SU-DHL-6 (cell line): ENCODE measurements around the gene KCND2.

Experiments used
- H2AFZ ChIP-seq: fragments of 200-600 bp; sonication (generic); 2 replicates; pipeline ENCODE4 v1.6.1; 2014; ENCODE audit warnings: low read depth, mild to moderate bottlenecking, moderate library complexity, mixed read lengths, antibody characterized with exemption, low read length; ENCODE audit not compliant: severe bottlenecking
- H3F3A ChIP-seq: fragments of 200-600 bp; shearing (Covaris generic); 2 replicates; pipeline ENCODE4 v1.6.0; 2016; ENCODE audit warnings: antibody characterized with exemption, mild to moderate bottlenecking; ENCODE audit not compliant: insufficient read depth
- H3K27ac ChIP-seq: fragments of 200-600 bp; sonication (generic); 2 replicates; pipeline ENCODE4 v1.5.1; 2016; ENCODE audit warnings: low read depth, mild to moderate bottlenecking, low read length, moderate library complexity, mixed read lengths
- H3K27me3 ChIP-seq: fragments of 200-600 bp; sonication (generic), shearing (Covaris generic); 2 replicates; pipeline ENCODE4 v1.6.0; 2014; ENCODE audit warnings: mild to moderate bottlenecking, low read length
- H3K36me3 ChIP-seq: fragments of 200-600 bp; sonication (generic); 2 replicates; pipeline ENCODE4 v1.6.1; 2014; ENCODE audit warnings: mild to moderate bottlenecking, low read length, mixed read lengths
- H3K4me2 ChIP-seq: fragments of 300-600, 200-600 bp; shearing (Covaris generic), sonication (generic); 2 replicates; pipeline ENCODE4 v1.6.0; 2014; ENCODE audit warnings: low read length, low read depth, mild to moderate bottlenecking; ENCODE audit not compliant: poor library complexity, severe bottlenecking
- H3K4me3 ChIP-seq: fragments of 200-600 bp; sonication (generic); 2 replicates; pipeline ENCODE4 v1.5.1; 2014; ENCODE audit warnings: antibody characterized with exemption, low read length, mild to moderate bottlenecking, mixed read lengths; ENCODE audit not compliant: insufficient read depth, poor library complexity, severe bottlenecking
- H3K79me2 ChIP-seq: fragments of 200-600 bp; sonication (generic); 2 replicates; pipeline ENCODE4 v1.6.1; 2014; ENCODE audit warnings: mild to moderate bottlenecking, low read length, moderate library complexity; ENCODE audit not compliant: insufficient read depth
- H3K9ac ChIP-seq: fragments of 200-600 bp; sonication (generic); 2 replicates; pipeline ENCODE4 v1.7.0; 2014; ENCODE audit warnings: mild to moderate bottlenecking, low read length
- H3K9me2 ChIP-seq: fragments of 200-600 bp; sonication (generic); replicated peaks from 2 replicates; pipeline ENCODE4 v1.6.1; 2014; ENCODE audit warnings: low read length; ENCODE audit not compliant: insufficient read depth
- H3K9me3 ChIP-seq: fragments of 200-600 bp; sonication (generic); 2 replicates; pipeline ENCODE4 v1.6.1; 2014; ENCODE audit warnings: low read length, mixed read lengths; ENCODE audit not compliant: insufficient read depth
- H4K20me1 ChIP-seq: fragments of 200-600 bp; sonication (generic); 2 replicates; pipeline ENCODE4 v1.6.1; 2014; ENCODE audit warnings: low read depth, mild to moderate bottlenecking, antibody characterized with exemption, low read length, moderate library complexity, mixed read lengths
- CTCF ChIP-seq: fragments of 200-600 bp; sonication (generic); IDR thresholded peaks from one replicate; pipeline ENCODE4 v1.5.1; 2017; ENCODE audit warnings: antibody characterized with exemption, mild to moderate bottlenecking, low read length, moderate library complexity; ENCODE audit not compliant: insufficient read depth, poor library complexity, severe bottlenecking
- EZH2phosphoT487 ChIP-seq: fragments of 200-600 bp; sonication (generic), shearing (Covaris generic); conservative IDR thresholded peaks from 2 replicates; pipeline ENCODE4 v1.6.1; 2018; ENCODE audit warnings: mild to moderate bottlenecking, antibody characterized with exemption, low read length, moderate library complexity, mixed read lengths

The KCND2 gene

GRCh38 chr7:120274482-120274881, 1.5 kb downstream of the KCND2 start:
- Histone ChIP-seq H2AFZ (no peak overlapping the region), H3K9ac (no peak overlapping the region), H3K9me3 (no peaks in the 10 kb centered on the region), H4K20me1 (no peaks in the 10 kb centered on the region), H3K36me3 (no peaks in the 10 kb centered on the region), H3K27me3 (no peaks in the 10 kb centered on the region), H3K27ac (no peak overlapping the region), H3F3A (no peaks in the 10 kb centered on the region), H3K4me2 (no peak overlapping the region), H3K4me3 (no peak overlapping the region), H3K79me2 (no peaks in the 10 kb centered on the region), H3K9me2 (no peaks in the 10 kb centered on the region)
- TF ChIP-seq EZH2phosphoT487 = no peak
- no peak for TF ChIP-seq CTCF

- Histone ChIP-seq H3F3A (no peaks in the 10 kb centered on the region), H3K79me2 (no peaks in the 10 kb centered on the region), H3K27ac (no peak overlapping the region), H3K27me3 (no peaks in the 10 kb centered on the region), H3K9me2 (no peaks in the 10 kb centered on the region), H3K4me3 (no peak overlapping the region), H3K36me3 (no peaks in the 10 kb centered on the region), H3K9me3 (no peaks in the 10 kb centered on the region), H4K20me1 (no peaks in the 10 kb centered on the region), H2AFZ (no peak overlapping the region), H3K9ac (no peak overlapping the region), H3K4me2 (no peak overlapping the region)
- TF ChIP-seq EZH2phosphoT487 (no peak), CTCF (no peak)
Measured at GRCh38 chr7:120274899-120275298, 1.9 kb downstream of the KCND2 start.

- Histone ChIP-seq H3F3A (no peaks in the 10 kb centered on the region), H3K27me3 (no peaks in the 10 kb centered on the region), H3K4me3 (no peak overlapping the region), H3K79me2 (no peaks in the 10 kb centered on the region), H3K9me3 (no peaks in the 10 kb centered on the region), H3K9ac (no peak overlapping the region), H4K20me1 (no peaks in the 10 kb centered on the region), H3K27ac (no peak overlapping the region), H2AFZ (no peak overlapping the region), H3K4me2 (no peak overlapping the region), H3K9me2 (no peaks in the 10 kb centered on the region), H3K36me3 (no peaks in the 10 kb centered on the region)
- TF ChIP-seq CTCF (no peak), EZH2phosphoT487 (no peak)
Measured at GRCh38 chr7:120276720-120277119, 3.7 kb downstream of the KCND2 start.
